Measurements from ENCODE around the gene MMP26.

The MMP26 gene

GRCh38 chr11:4727171-4727570 lies 22.6 kb downstream of the MMP26 start:
- DNase-seq = no peak

- no peak for DNase-seq
These were observed 36.2 kb downstream of the MMP26 start for GRCh38 chr11:4740735-4741134.

GRCh38 chr11:4748438-4748837 lies 43.9 kb downstream of the MMP26 start:
- no peak for DNase-seq

- no peak for DNase-seq
These were observed 46.6 kb downstream of the MMP26 start for GRCh38 chr11:4751201-4751600.

Data from activated CD4-positive, alpha-beta T cell treated with anti-CD3 and anti-CD28 coated beads for 4 hours (primary cell).